Left lung (tissue), 10 donors: ENCODE results near the gene CD1E. TPM values are rescaled to one million over a fixed set of nuclear protein-coding genes. Genes with fewer than 3 reads are reported as not detected.
"Not testable (repeated sequence)": the region's sequence is repeated elsewhere in the genome, so short reads cannot be mapped to it uniquely, and the experiment has no call there.

Experiments used
- ATAC-seq: fragments of 200-7000 bp; cut with Tn5 transposase; one replicate; pipeline ENCODE4 v1.9.1; 2020; ENCODE audit warnings: moderate library complexity
- DNase-seq, 4 donors: peaks; one replicate each; pipeline ENCODE4 v3.0.0-alpha.2; 2013 to 2020
- H3K27ac ChIP-seq, 2 donors: fragments of 200-600 bp; sonication (generic) in 1 of 2; one replicate each; pipeline versions ENCODE4 v1.5.0 to v1.8.0; 2020 to 2021
- H3K27me3 ChIP-seq, 2 donors: fragments of 200-600 bp; sonication (generic) in 1 of 2; one replicate each; pipeline versions ENCODE4 v1.5.0 to v1.8.0; 2020 to 2021
- H3K36me3 ChIP-seq, 2 donors: fragments of 200-600 bp; sonication (generic) in 1 of 2; one replicate each; pipeline versions ENCODE4 v1.5.0 to v1.8.0; 2020 to 2021
- H3K4me1 ChIP-seq, 2 donors: fragments of 200-600 bp; one replicate each; pipeline ENCODE4 v1.8.0; 2021
- H3K4me3 ChIP-seq, 2 donors: fragments of 200-600 bp; sonication (generic) in 1 of 2; one replicate each; pipeline versions ENCODE4 v1.5.0 to v1.8.0; 2020 to 2021; ENCODE audit warnings: mild to moderate bottlenecking in 1 of 2
- H3K9me3 ChIP-seq, 2 donors: fragments of 200-600 bp; sonication (generic) in 1 of 2; one replicate each; pipeline versions ENCODE4 v1.5.0 to v1.8.0; 2020 to 2021
- CTCF ChIP-seq, 2 donors: fragments of 200-600 bp; sonication (generic) in 1 of 2; IDR thresholded peaks; one replicate each; pipeline versions ENCODE4 v1.5.0 to v1.8.0; 2021; ENCODE audit warnings: antibody characterized with exemption in 2 of 2
- intact Hi-C, 2 donors: fragments of 100-400 bp; cut with DNase I; formaldehyde crosslinking; loops; one replicate each; pipeline versions ENCODE4 v1.11.2 to v1.14.2; 2022
- polyA plus RNA-seq, 6 donors: library from polyadenylated mRNA; unstranded; fragments of 120-200 nt; gene quantifications; one replicate each; pipeline ENCODE4 v1.2.1, GENCODE V29; 2013; ENCODE audit not compliant: insufficient read length in 6 of 6
- total RNA-seq, 2 donors: library from RNA; stranded (reverse); fragmentation: NEBNext Ultra II Directional; extraction: Animal tissue kit (Norgen Biotek cat#: 25700); gene quantifications; one replicate each; pipeline ENCODE4 v1.2.1, GENCODE V29; 2021
- donor health status: DM: no; HTN: yes; CAD: no.
- donor health status: DM: no; HTN: no; CAD: no.

The CD1E gene
- total and polyA plus RNA-seq, 8 donors = 0.16 to 0.47 (median 0.24) TPM; not detected in 2

GRCh38 chr1:158362941-158363340, 9.2 kb downstream of the CD1E start:
- Histone ChIP-seq H3K27me3 (no peaks in the 10 kb centered on the region), H3K4me3 (no peak overlapping the region), H3K4me1 (no peaks in the 10 kb centered on the region), H3K27ac (no peak overlapping the region), H3K36me3 (no peaks in the 10 kb centered on the region), H3K9me3 (no peaks in the 10 kb centered on the region)
- no peak for TF ChIP-seq CTCF (IDR thresholded peaks at IDR 0.05)
- DNase-seq (no peak), ATAC-seq (no peak)
- intact Hi-C loops = no loop called here

GRCh38 chr1:158366783-158367182, 13.1 kb downstream of the CD1E start:
- DNase-seq (no peak), ATAC-seq (no peak)
- Histone ChIP-seq H3K36me3 (no peaks in the 10 kb centered on the region), H3K27me3 (no peaks in the 10 kb centered on the region), H3K9me3 (peaks cover 0 to 4% of the 10 kb centered on the region in 2 donors), H3K4me3 (no peak overlapping the region), H3K27ac (no peak overlapping the region), H3K4me1 (no peaks in the 10 kb centered on the region)
- TF ChIP-seq CTCF (IDR thresholded peaks at IDR 0.05) = no peak
- intact Hi-C loops = no loop called here

- H3K9me3 ChIP-seq = peaks cover 0 to 13% of the 10 kb centered on the region in 2 donors
- ATAC-seq (no peak), DNase-seq (no peak)
- no peak for TF ChIP-seq CTCF (IDR thresholded peaks at IDR 0.05)
- H3K4me3 ChIP-seq = no peak overlapping the region
- H3K27me3 ChIP-seq = no peaks in the 10 kb centered on the region
- H3K27ac ChIP-seq = no peak overlapping the region
- H3K36me3 ChIP-seq = no peaks in the 10 kb centered on the region
- intact Hi-C loops = no loop called here
- no peaks in the 10 kb centered on the region for H3K4me1 ChIP-seq
Measured at GRCh38 chr1:158371188-158371953, 17.7 kb downstream of the CD1E start.

GRCh38 chr1:158374101-158374500, 20.4 kb downstream of the CD1E start:
- H3K9me3 ChIP-seq = peaks cover 0 to 13% of the 10 kb centered on the region in 2 donors
- DNase-seq = peak in 1 of 4 donors; percentile 62
- H3K4me1 ChIP-seq, H3K27ac ChIP-seq, H3K36me3 ChIP-seq, intact Hi-C loops, ATAC-seq, H3K4me3 ChIP-seq, H3K27me3 ChIP-seq: not testable (repeated sequence)

- Histone ChIP-seq H3K27ac (no peak overlapping the region), H3K9me3 (peaks cover 0 to 13% of the 10 kb centered on the region in 2 donors), H3K4me1 (no peaks in the 10 kb centered on the region), H3K36me3 (no peaks in the 10 kb centered on the region), H3K4me3 (no peak overlapping the region), H3K27me3 (no peaks in the 10 kb centered on the region)
- intact Hi-C loops = no loop called here
- TF ChIP-seq CTCF (IDR thresholded peaks at IDR 0.05) = no peak
- ATAC-seq (no peak), DNase-seq (no peak)
Measured at GRCh38 chr1:158374860-158375259, 21.2 kb downstream of the CD1E start.

- H3K27me3 ChIP-seq = no peaks in the 10 kb centered on the region
- DNase-seq = no peak
- no peaks in the 10 kb centered on the region for H3K4me1 ChIP-seq
- peaks cover 0 to 3% of the 10 kb centered on the region in 2 donors for H3K9me3 ChIP-seq
- TF ChIP-seq CTCF (IDR thresholded peaks at IDR 0.05) = no peak
- no peaks in the 10 kb centered on the region for H3K36me3 ChIP-seq
- no peak overlapping the region for H3K27ac ChIP-seq
- H3K4me3 ChIP-seq = no peak overlapping the region
- intact Hi-C loops = no loop called here
- no peak for ATAC-seq
Measured at GRCh38 chr1:158390331-158390730, 36.6 kb downstream of the CD1E start.
